ENCODE results near the gene TRMT112. TPM values are rescaled to one million over a fixed set of nuclear protein-coding genes. Genes with fewer than 3 reads are reported as not detected.
"Not testable (repeated sequence)": the region's sequence is repeated elsewhere in the genome, so short reads cannot be mapped to it uniquely, and the experiment has no call there.

The TRMT112 gene
- total RNA-seq, 1 donor from 2014 or later: 257 TPM

- Mint-ChIP-seq H3K27ac (peak overlapping the region; percentile 44), H3K27me3 (ENCODE audit: insufficient read depth, low read depth) (peaks cover 3% of the 10 kb centered on the region), H3K9me3 (no peaks in the 10 kb centered on the region), H3K4me3 (peak overlapping the region; percentile 51), H3K36me3 (peaks cover 2% of the 10 kb centered on the region), H3K4me1 (peaks cover 11% of the 10 kb centered on the region)
- H2AFZ ChIP-seq (replicated peaks): no peak overlapping the region
- DNase-seq (ENCODE audit: low spot score): no peak
- H3K79me2 ChIP-seq (ENCODE audit: low read depth): peaks cover 14% of the 10 kb centered on the region
- no peaks in the 10 kb centered on the region for H3K9me3 ChIP-seq (ENCODE audit: low read depth)
- H3K9ac ChIP-seq: peak overlapping the region; percentile 8
- H3K4me1 ChIP-seq: peaks cover 7% of the 10 kb centered on the region
- H3K27ac ChIP-seq: no peak overlapping the region
- H4K20me1 ChIP-seq (ENCODE audit: low read depth): peaks cover 12% of the 10 kb centered on the region
- peaks cover 27% of the 10 kb centered on the region for H3F3A ChIP-seq (ENCODE audit: low read depth)
- TF ChIP-seq CTCF (IDR thresholded peaks at IDR 0.05) (no peak), EZH2 (IDR thresholded peaks at IDR 0.05) (no peak), EZH2phosphoT487 (IDR thresholded peaks at IDR 0.05) (no peak)
- H3K36me3 ChIP-seq: no peaks in the 10 kb centered on the region
- H3K4me2 ChIP-seq: no peak overlapping the region
- no peaks in the 10 kb centered on the region for H3K27me3 ChIP-seq
- H3K4me3 ChIP-seq: no peak overlapping the region
Measured at GRCh38 chr11:64312947-64313346, 4.4 kb downstream of the TRMT112 start.

- not testable (repeated sequence) for H2AFZ ChIP-seq (replicated peaks); H3K36me3 Mint-ChIP-seq; H3K4me1 ChIP-seq; DNase-seq (ENCODE audit: low spot score); H3K9ac ChIP-seq; H3K4me2 ChIP-seq; H3K36me3 ChIP-seq; H3K9me3 Mint-ChIP-seq; H3K9me3 ChIP-seq (ENCODE audit: low read depth); H3K4me3 ChIP-seq; H3K27ac ChIP-seq
- Histone ChIP-seq H3F3A (ENCODE audit: low read depth) (peaks cover 14% of the 10 kb centered on the region), H3K79me2 (ENCODE audit: low read depth) (peaks cover 18% of the 10 kb centered on the region), H4K20me1 (ENCODE audit: low read depth) (peaks cover 18% of the 10 kb centered on the region), H3K27me3 (peaks cover 15% of the 10 kb centered on the region)
- Mint-ChIP-seq H3K27me3 (ENCODE audit: insufficient read depth, low read depth) (peaks cover 12% of the 10 kb centered on the region), H3K4me3 (peak overlapping the region; percentile 71), H3K27ac (peak overlapping the region; percentile 25), H3K4me1 (peaks cover 16% of the 10 kb centered on the region)
Measured at GRCh38 chr11:64307795-64308194, 9.6 kb downstream of the TRMT112 start.

- Histone ChIP-seq H3K27ac (no peak overlapping the region), H4K20me1 (ENCODE audit: low read depth) (peaks cover 18% of the 10 kb centered on the region), H3K36me3 (no peaks in the 10 kb centered on the region), H3K4me3 (peak overlapping the region; percentile 87), H3F3A (ENCODE audit: low read depth) (peaks cover 14% of the 10 kb centered on the region), H3K9ac (peak overlapping the region; percentile 44), H3K79me2 (ENCODE audit: low read depth) (peaks cover 18% of the 10 kb centered on the region), H3K27me3 (peaks cover 22% of the 10 kb centered on the region), H3K9me3 (ENCODE audit: low read depth) (no peaks in the 10 kb centered on the region), H3K4me1 (peaks cover 10% of the 10 kb centered on the region), H2AFZ (replicated peaks) (no peak overlapping the region), H3K4me2 (peak overlapping the region; percentile 95)
- peak overlapping the region; percentile 95 for H3K4me3 Mint-ChIP-seq
- H3K4me1 Mint-ChIP-seq: peaks cover 16% of the 10 kb centered on the region
- H3K36me3 Mint-ChIP-seq: no peaks in the 10 kb centered on the region
- no peak overlapping the region for H3K27ac Mint-ChIP-seq
- H3K9me3 Mint-ChIP-seq: no peaks in the 10 kb centered on the region
- H3K27me3 Mint-ChIP-seq (ENCODE audit: insufficient read depth, low read depth): peaks cover 13% of the 10 kb centered on the region
- no peak for TF ChIP-seq EZH2phosphoT487 (IDR thresholded peaks at IDR 0.05)
- TF ChIP-seq CTCF (IDR thresholded peaks at IDR 0.05): no peak
- no peak for TF ChIP-seq EZH2 (IDR thresholded peaks at IDR 0.05)
- DNase-seq (ENCODE audit: low spot score): peak; percentile 46
Measured at GRCh38 chr11:64306876-64307622, 10.3 kb downstream of the TRMT112 start.

- Mint-ChIP-seq H3K4me3 (peak overlapping the region; percentile 95), H3K36me3 (no peaks in the 10 kb centered on the region), H3K4me1 (peaks cover 19% of the 10 kb centered on the region), H3K9me3 (no peaks in the 10 kb centered on the region), H3K27ac (peak overlapping the region; percentile 12), H3K27me3 (ENCODE audit: insufficient read depth, low read depth) (peaks cover 18% of the 10 kb centered on the region)
- H3K36me3 ChIP-seq: no peaks in the 10 kb centered on the region
- H3K27ac ChIP-seq: no peak overlapping the region
- TF ChIP-seq EZH2 (IDR thresholded peaks at IDR 0.05) (no peak), EZH2phosphoT487 (IDR thresholded peaks at IDR 0.05) (no peak), CTCF (IDR thresholded peaks at IDR 0.05) (no peak)
- H2AFZ ChIP-seq (replicated peaks): peak overlapping the region; percentile 55
- peaks cover 14% of the 10 kb centered on the region for H3F3A ChIP-seq (ENCODE audit: low read depth)
- no peaks in the 10 kb centered on the region for H3K9me3 ChIP-seq (ENCODE audit: low read depth)
- peak overlapping the region; percentile 95 for H3K4me2 ChIP-seq
- H4K20me1 ChIP-seq (ENCODE audit: low read depth): peaks cover 18% of the 10 kb centered on the region
- peak overlapping the region; percentile 44 for H3K9ac ChIP-seq
- peak overlapping the region; percentile 87 for H3K4me3 ChIP-seq
- H3K4me1 ChIP-seq: peaks cover 10% of the 10 kb centered on the region
- DNase-seq (ENCODE audit: low spot score): no peak
- H3K79me2 ChIP-seq (ENCODE audit: low read depth): peaks cover 18% of the 10 kb centered on the region
- H3K27me3 ChIP-seq: peaks cover 28% of the 10 kb centered on the region
Measured at GRCh38 chr11:64306563-64306875, 10.8 kb downstream of the TRMT112 start.
